Measurements from ENCODE around the gene BLVRB.
"Not testable (repeated sequence)": the region's sequence is repeated elsewhere in the genome, so short reads cannot be mapped to it uniquely, and the experiment has no call there.

BLVRB gene

GRCh38 chr19:40408598-40408925, 57.0 kb downstream of the BLVRB start:
- not testable (repeated sequence) for H3K27ac ChIP-seq (ENCODE audit: insufficient read depth, low read length, poor library complexity, severe bottlenecking); H3K27me3 ChIP-seq (replicated peaks; ENCODE audit: control insufficient read depth, insufficient read depth, low read length, poor library complexity, severe bottlenecking); H3K9me3 ChIP-seq (ENCODE audit: control insufficient read depth, low read length); H3K36me3 ChIP-seq (ENCODE audit: control insufficient read depth, insufficient read depth, low read length); H3K4me3 ChIP-seq (ENCODE audit: insufficient read depth, low read depth, low read length, poor library complexity, severe bottlenecking); DNase-seq; H3K4me1 ChIP-seq (ENCODE audit: control insufficient read depth, insufficient read depth, low read length, poor library complexity, severe bottlenecking)

DNA sequence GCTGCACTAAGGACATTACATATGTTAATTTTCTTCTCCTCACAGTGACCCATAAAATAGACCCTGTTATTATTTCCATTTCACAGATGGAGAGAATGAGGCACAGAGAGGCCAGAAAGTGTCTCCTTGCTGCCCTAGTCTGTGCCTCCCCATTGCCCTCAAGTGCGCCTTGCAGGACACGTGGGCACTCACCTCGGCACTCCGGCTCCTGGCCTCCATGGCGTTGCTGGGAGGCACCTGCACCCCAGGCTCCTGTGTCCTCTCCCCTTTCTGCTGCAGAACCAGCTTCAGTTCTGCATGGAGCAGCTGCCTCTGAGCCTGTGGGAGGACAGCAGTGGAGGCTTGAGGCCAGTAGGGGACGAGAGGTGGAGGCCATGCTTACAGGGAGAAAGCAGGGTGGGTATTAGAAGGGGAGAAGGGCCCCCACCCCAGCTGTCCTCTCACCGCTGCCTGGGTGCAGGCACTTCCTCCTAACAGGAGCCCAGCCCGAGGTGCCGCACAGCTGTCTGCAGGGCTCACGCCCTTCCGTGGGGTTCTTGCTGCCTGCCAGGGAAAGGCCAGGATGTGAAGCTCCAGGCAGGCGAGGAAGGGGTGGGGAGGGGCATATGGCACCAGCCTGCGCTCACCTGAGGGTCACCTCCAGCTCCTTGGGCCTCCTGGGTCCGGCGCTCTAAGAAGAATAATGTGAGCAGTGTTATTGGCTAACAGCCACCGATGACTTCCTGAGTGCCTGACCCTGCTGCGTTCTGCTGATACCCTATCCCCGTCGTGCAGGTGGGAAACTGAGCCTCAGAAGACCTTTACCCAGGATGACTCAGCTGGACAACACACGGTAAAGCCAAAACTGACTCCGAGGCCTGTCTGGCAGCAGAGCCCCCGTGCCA, 57.6 kb downstream of the BLVRB start:
- Histone ChIP-seq H3K4me1 (ENCODE audit: control insufficient read depth, insufficient read depth, low read length, poor library complexity, severe bottlenecking) (peaks cover 3% of the 10 kb centered on the region), H3K36me3 (ENCODE audit: control insufficient read depth, insufficient read depth, low read length) (no peaks in the 10 kb centered on the region), H3K27ac (ENCODE audit: insufficient read depth, low read length, poor library complexity, severe bottlenecking) (no peak overlapping the region), H3K4me3 (ENCODE audit: insufficient read depth, low read depth, low read length, poor library complexity, severe bottlenecking) (no peak overlapping the region), H3K27me3 (replicated peaks; ENCODE audit: control insufficient read depth, insufficient read depth, low read length, poor library complexity, severe bottlenecking) (no peaks in the 10 kb centered on the region), H3K9me3 (ENCODE audit: control insufficient read depth, low read length) (no peaks in the 10 kb centered on the region)
- no peak for DNase-seq

- Histone ChIP-seq H3K4me3 (ENCODE audit: insufficient read depth, low read depth, low read length, poor library complexity, severe bottlenecking) (peak overlapping the region; percentile 73), H3K36me3 (ENCODE audit: control insufficient read depth, insufficient read depth, low read length) (no peaks in the 10 kb centered on the region), H3K27ac (ENCODE audit: insufficient read depth, low read length, poor library complexity, severe bottlenecking) (peak overlapping the region; percentile 53), H3K4me1 (ENCODE audit: control insufficient read depth, insufficient read depth, low read length, poor library complexity, severe bottlenecking) (peaks cover 4% of the 10 kb centered on the region), H3K27me3 (replicated peaks; ENCODE audit: control insufficient read depth, insufficient read depth, low read length, poor library complexity, severe bottlenecking) (no peaks in the 10 kb centered on the region), H3K9me3 (ENCODE audit: control insufficient read depth, low read length) (no peaks in the 10 kb centered on the region)
- peak; percentile 69 to 75 (median 70) for DNase-seq
Measured at GRCh38 chr19:40403262-40403984, 62.1 kb downstream of the BLVRB start.

DNA sequence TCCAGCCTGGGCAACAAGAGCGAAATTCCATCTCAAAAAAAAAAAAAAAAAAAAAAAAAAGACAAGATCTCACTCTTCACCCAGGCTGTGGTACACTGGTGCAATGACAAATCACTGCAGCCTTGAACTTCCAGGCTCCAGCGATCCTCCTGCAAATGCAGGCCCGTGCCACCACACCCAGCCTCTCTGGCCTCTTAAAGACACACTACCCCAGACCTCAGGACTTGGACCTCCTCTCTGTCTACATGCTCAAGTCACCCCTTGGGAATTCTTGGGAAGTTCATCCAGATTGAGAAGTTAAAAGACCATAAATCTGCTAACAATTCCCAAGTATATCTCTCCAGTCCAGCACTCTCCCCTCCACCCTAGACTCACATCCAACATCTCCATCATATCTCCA, 65.0 kb downstream of the BLVRB start:
- DNase-seq = no peak
- Histone ChIP-seq H3K4me1 (ENCODE audit: control insufficient read depth, insufficient read depth, low read length, poor library complexity, severe bottlenecking) (peaks cover 3% of the 10 kb centered on the region), H3K9me3 (ENCODE audit: control insufficient read depth, low read length) (no peaks in the 10 kb centered on the region), H3K27me3 (replicated peaks; ENCODE audit: control insufficient read depth, insufficient read depth, low read length, poor library complexity, severe bottlenecking) (no peaks in the 10 kb centered on the region), H3K4me3 (ENCODE audit: insufficient read depth, low read depth, low read length, poor library complexity, severe bottlenecking) (no peak overlapping the region), H3K36me3 (ENCODE audit: control insufficient read depth, insufficient read depth, low read length) (no peaks in the 10 kb centered on the region), H3K27ac (ENCODE audit: insufficient read depth, low read length, poor library complexity, severe bottlenecking) (no peak overlapping the region)

DNA sequence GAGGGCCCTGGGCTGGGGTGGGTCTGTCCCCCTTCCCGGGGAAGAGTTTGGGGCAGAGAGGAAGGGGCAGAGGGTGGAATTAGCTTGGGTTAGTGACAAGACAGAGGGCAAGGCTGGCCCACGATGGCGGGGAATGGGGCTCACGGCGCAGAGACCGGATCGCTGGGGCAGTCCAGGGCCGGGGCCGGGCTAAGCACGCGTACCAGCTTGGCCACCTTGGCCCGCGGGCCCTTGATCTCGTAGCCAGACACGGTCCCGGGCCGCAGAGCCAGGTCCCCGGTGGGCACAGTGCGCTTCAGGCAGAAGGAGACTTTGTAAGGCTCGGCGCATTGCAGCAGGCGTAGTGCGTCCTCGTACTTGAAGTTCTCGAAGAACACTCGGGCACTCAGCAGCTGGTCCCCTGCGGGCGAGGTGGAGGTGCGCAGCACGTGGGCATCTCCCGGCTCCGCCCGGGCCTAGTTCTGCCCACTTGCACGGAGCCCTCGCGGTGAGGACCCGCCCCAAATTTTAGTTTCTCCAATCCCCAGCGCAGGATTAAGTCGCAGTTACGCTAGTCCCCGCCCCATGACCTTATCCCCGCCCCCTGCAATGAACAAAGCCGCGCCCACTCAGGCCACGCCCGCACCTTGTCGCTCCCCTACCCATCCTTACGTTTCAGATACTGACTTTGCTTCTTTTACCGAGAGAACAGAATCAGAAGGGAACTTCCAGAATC, 67.0 kb downstream of the BLVRB start:
- Histone ChIP-seq H3K36me3 (ENCODE audit: control insufficient read depth, insufficient read depth, low read length) (no peaks in the 10 kb centered on the region), H3K4me3 (ENCODE audit: insufficient read depth, low read depth, low read length, poor library complexity, severe bottlenecking) (no peak overlapping the region)
- DNase-seq = peak; percentile 25 to 56 (median 43)

More for the DNA sequence above, 67.0 kb downstream of the BLVRB start:
- Histone ChIP-seq H3K9me3 (ENCODE audit: control insufficient read depth, low read length) (no peaks in the 10 kb centered on the region), H3K27ac (ENCODE audit: insufficient read depth, low read length, poor library complexity, severe bottlenecking) (no peak overlapping the region), H3K4me1 (ENCODE audit: control insufficient read depth, insufficient read depth, low read length, poor library complexity, severe bottlenecking) (peaks cover 3% of the 10 kb centered on the region), H3K27me3 (replicated peaks; ENCODE audit: control insufficient read depth, insufficient read depth, low read length, poor library complexity, severe bottlenecking) (no peaks in the 10 kb centered on the region)

All from effector memory CD4-positive, alpha-beta T cell (primary cell).